Dermis microvascular lymphatic vessel endothelial cell (primary cell): Measurements from ENCODE around the gene FANCD2OS. TPM values are rescaled to one million over a fixed set of nuclear protein-coding genes. Genes with fewer than 3 reads are reported as not detected.
"Not testable (repeated sequence)": the region's sequence is repeated elsewhere in the genome, so short reads cannot be mapped to it uniquely, and the experiment has no call there.

Experiments used
- DNase-seq, 2 donors: peaks; one replicate each; pipeline versions ENCODE4 v3.0.0 to v3.0.0-alpha.2; 2010; ENCODE audit warnings: low read depth in 2 of 2
- total RNA-seq: library from RNA; depleted of rRNA; stranded (reverse); fragments of >200 nt; gene quantifications from 2 replicates; pipeline ENCODE4 v1.2.1, GENCODE V29; 2014

The FANCD2OS gene
- total RNA-seq, 1 donor from 2014 or later, result not detected

DNA sequence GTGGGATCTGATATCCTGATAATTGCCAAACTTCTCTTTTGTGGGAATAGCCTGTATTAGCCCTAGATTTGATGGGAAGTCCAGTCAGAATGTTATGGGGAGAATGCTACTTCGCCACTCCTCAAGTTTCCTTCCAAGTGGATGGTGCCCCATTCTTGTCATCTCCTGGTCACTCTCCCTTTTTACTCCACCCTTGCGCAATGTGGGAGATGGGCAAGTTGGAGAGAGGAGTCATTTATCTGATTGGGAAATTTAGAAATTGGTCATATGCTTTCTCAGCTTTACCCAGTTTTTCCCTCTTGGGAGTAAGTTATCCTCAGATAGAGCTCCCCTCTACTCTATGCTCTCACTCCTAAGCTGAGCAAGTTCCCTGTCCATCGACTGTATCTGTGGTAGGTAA is 14.4 kb downstream of the FANCD2OS start:
- DNase-seq, result no peak

DNA sequence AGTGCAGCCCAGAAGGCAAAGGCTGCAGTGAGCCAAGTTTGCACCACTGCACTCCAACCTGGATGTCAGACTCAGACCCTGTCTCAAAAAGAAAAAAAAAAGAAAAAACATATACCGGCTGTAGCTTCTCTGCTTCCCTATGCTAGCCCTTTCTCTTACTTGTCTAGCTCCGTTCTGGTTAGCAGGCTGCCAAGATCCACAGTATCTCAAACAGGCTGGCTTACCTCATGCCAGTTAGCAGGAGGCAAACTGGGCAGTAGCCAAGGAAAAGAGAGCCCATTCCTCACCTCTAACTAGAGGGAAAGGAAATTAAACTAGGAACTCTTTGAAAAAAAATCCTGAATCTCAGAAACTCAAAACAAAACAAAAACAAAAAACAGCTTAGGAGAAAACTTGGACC is 16.7 kb downstream of the FANCD2OS start:
- DNase-seq, result not testable (repeated sequence)

DNA sequence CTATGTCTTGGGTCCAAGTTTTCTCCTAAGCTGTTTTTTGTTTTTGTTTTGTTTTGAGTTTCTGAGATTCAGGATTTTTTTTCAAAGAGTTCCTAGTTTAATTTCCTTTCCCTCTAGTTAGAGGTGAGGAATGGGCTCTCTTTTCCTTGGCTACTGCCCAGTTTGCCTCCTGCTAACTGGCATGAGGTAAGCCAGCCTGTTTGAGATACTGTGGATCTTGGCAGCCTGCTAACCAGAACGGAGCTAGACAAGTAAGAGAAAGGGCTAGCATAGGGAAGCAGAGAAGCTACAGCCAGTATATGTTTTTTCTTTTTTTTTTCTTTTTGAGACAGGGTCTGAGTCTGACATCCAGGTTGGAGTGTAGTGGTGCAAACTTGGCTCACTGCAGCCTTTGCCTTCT is 17.3 kb downstream of the FANCD2OS start:
- DNase-seq, result not testable (repeated sequence)

DNA sequence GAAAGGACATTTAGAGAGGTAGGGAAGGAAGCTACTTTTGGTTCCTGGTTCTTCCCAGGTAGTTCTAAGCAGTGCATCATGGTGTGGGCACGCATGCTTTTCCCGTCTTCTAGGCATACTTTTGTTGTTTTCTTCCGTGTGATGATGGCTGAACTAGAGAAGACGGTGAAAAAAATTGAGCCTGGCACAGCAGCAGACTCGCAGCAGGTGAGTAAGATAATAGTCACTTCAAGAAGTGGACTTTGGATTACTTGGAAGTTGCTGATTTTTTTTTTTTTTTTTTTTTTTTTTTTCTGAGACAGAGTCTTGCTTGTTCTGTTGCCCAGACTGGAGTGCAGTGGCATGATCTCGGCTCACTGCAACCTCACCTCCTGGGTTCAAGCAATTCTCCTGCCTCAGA is 17.9 kb downstream of the FANCD2OS start:
- DNase-seq, result no peak

DNA sequence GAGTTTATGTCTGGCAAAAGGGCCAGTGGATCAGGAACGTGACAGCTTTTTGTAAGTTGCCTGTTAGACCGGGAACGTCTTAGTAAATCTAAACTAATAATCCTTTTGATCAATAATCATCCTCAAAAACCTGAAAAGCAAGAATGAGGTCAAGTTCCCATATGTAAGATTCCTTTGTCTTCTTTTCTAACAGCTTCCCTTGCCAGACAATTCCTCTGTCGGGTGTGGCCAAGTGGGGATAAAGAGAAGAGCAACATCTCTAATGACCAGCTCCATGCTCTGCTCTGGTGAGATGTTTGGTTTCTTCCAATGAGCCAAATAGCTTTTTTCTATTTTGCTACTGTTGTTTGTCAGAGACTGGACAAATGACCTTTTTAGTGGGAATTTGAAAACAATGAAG is 19.8 kb downstream of the FANCD2OS start:
- no peak for DNase-seq

DNA sequence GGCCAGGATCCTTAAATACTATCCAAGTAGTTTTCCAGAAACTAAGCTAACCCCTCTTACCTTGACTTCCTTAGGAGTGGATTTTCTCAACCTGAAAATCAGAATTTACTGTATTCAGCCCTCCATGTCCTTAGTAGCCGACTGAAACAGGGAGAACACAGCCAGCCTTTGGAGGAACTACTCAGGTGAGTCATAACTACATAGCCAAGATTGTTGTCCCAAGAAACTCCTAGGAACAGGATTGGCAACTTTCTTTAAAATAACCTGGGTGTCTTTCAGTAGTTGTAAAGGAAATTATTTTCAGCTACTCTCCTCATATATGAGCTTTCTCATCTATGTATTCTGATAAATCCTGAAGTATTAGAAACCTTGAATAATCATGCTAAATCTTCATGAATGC is 22.3 kb downstream of the FANCD2OS start:
- no peak for DNase-seq

DNA sequence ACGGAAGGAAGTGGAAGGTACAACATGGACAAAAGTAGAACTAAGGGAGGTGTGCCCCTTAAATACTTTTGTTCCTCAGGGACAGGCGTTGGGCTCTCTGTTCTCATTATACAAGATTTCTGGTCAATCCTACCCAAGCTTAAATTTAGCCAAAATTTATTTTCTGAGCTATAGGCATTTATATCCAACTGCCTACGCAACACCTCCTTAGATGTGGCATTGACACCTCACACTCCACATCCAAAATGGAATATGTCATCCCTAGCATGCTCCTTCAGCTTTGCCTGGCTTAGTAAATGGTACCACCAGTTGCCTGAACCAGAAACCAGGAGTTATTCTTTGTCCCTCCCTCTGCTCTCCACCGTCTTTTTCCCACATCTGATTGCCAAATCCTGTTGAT is 26.2 kb downstream of the FANCD2OS start:
- no peak for DNase-seq

DNA sequence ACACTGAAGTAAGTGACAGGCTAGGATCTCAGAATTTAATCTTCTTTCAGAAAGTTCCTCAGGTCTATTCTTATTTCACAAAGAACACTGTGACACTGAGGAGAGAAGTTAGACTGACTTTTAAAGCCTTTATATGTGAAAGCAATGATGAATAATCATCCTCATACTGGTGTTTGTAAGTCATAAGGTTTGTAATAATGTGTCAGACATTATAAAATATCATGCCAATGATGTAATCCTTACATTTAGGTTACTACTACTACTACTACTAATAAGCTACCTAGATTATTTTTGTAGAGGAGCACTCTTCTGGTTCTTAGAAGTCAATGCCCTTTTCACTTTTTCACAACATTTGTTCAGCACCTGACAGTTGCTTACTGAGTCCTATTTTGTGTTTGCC is 33.4 kb downstream of the FANCD2OS start:
- no peak for DNase-seq

DNA sequence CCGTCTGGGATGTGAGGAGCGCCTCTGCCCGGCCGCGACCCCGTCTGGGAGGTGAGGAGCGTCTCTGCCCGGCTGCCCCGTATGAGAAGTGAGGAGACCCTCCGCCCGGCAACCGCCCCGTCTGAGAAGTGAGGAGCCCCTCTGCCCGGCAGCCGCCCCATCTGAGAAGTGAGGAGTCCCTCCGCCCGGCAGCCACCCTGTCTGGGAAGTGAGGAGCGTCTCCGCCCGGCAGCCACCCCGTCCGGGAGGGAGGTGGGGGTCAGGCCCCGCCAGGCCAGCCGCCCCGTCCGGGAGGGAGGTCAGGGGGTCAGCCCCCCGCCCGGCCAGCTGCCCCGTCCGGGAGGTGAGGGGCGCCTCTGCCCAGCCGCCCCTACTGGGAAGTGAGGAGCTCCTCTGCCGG is 38.0 kb downstream of the FANCD2OS start:
- DNase-seq, result not testable (repeated sequence)

DNA sequence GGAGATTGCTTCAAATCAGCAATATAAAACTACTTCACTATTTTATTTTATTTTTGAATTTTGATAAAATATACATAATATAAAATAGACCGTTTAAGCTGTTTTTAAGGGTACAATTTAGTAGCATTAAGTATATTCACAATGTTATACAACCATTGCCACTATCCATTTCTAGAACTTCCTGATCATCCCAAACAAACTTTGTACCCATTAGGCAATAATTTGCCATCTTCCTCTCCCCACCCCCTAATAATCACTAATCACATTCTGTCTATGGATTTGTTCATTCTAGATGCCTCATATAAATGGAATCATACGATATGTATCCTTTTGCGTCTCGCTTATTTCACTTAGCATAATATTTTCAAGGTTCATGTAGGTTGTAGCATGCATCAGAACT is 53.0 kb downstream of the FANCD2OS start:
- no peak for DNase-seq

Other genes with a start within 250 kb of the FANCD2OS start
- not detected in 2 replicates for gene CIDEC, start 228.0 kb downstream of the FANCD2OS start, total RNA-seq
- 25.0 and 31.7 TPM in 2 replicates for gene JAGN1, start 217.6 kb downstream of the FANCD2OS start, total RNA-seq
- 0.13 TPM in 2 replicates for gene IL17RE, start 205.4 kb downstream of the FANCD2OS start, total RNA-seq
- 16.9 and 25.3 TPM in 2 replicates for gene IL17RC, start 191.2 kb downstream of the FANCD2OS start, total RNA-seq
- gene CRELD1, start 174.4 kb downstream of the FANCD2OS start, total RNA-seq, result 22.0 and 33.5 TPM in 2 replicates
- 0.51 and 0.63 TPM in 2 replicates for gene PRRT3, start 155.8 kb downstream of the FANCD2OS start, total RNA-seq
- 38.1 and 44.9 TPM in 2 replicates for gene EMC3, start 121.4 kb downstream of the FANCD2OS start, total RNA-seq
- 11.3 and 20.4 TPM in 2 replicates for gene FANCD2, start 81.8 kb downstream of the FANCD2OS start, total RNA-seq
- gene BRK1, start 7.4 kb upstream of the FANCD2OS start, total RNA-seq, result 127 and 138 TPM in 2 replicates
- gene VHL, start 33.5 kb upstream of the FANCD2OS start, total RNA-seq, result 42.5 and 48.3 TPM in 2 replicates
- 60.3 and 65.1 TPM in 2 replicates for gene IRAK2, start 56.7 kb upstream of the FANCD2OS start, total RNA-seq
- 10.1 and 12.1 TPM in 2 replicates for gene TATDN2, start 140.2 kb upstream of the FANCD2OS start, total RNA-seq
- 0.39 and 0.51 TPM in 2 replicates for gene GHRL, start 184.7 kb upstream of the FANCD2OS start, total RNA-seq
- gene SEC13, start 212.9 kb upstream of the FANCD2OS start, total RNA-seq, result 315 and 354 TPM in 2 replicates